KG1 (cell line): ENCODE measurements around the gene PMM2.
A peak's percentile ranks its signal among the peaks of the same experiment; 100 is the strongest.
"Not testable (repeated sequence)": the region's sequence is repeated elsewhere in the genome, so short reads cannot be mapped to it uniquely, and the experiment has no call there.

Experiments used
- DNase-seq: peaks from one replicate; lab custom pipeline; 2025; lab: John Stamatoyannopoulos, UW

Gene PMM2

GRCh38 chr16:8867216-8867931 is 69.7 kb downstream of the PMM2 start:
- no peak for DNase-seq

- peak; percentile 51 for DNase-seq
These were observed 70.3 kb downstream of the PMM2 start for GRCh38 chr16:8867932-8868415.

- DNase-seq, result peak; percentile 88
These were observed 71.0 kb downstream of the PMM2 start, which contains the start of gene CARHSP1 for GRCh38 chr16:8868416-8869211. Gene CARHSP1 (minus strand): TSS chr16:8869006. CDS start chr16:8859328, 9,678 bp downstream.

GRCh38 chr16:8869212-8869987 is 71.8 kb downstream of the PMM2 start:
- no peak for DNase-seq

GRCh38 chr16:8869988-8870241 is 72.3 kb downstream of the PMM2 start:
- not testable (repeated sequence) for DNase-seq

- no peak for DNase-seq
These were observed 74.4 kb downstream of the PMM2 start for GRCh38 chr16:8872071-8872470.

- DNase-seq, result no peak
These were observed 75.6 kb downstream of the PMM2 start for GRCh38 chr16:8872967-8873865.

- DNase-seq, result not testable (repeated sequence)
These were observed 76.2 kb downstream of the PMM2 start for GRCh38 chr16:8873866-8874195.

GRCh38 chr16:8874388-8874787 is 76.7 kb downstream of the PMM2 start:
- DNase-seq, result no peak

- not testable (repeated sequence) for DNase-seq
These were observed 77.7 kb downstream of the PMM2 start for GRCh38 chr16:8875317-8875716.

- DNase-seq, result no peak
These were observed 80.4 kb downstream of the PMM2 start for GRCh38 chr16:8877894-8878522.

- DNase-seq, result no peak
These were observed 80.9 kb downstream of the PMM2 start for GRCh38 chr16:8878523-8878911.

- no peak for DNase-seq
These were observed 83.3 kb downstream of the PMM2 start for GRCh38 chr16:8880839-8881510.

- DNase-seq, result no peak
These were observed 84.5 kb downstream of the PMM2 start, which contains the start of gene LITAFD for GRCh38 chr16:8882041-8882617. Gene LITAFD (plus strand): TSS chr16:8882351. CDS start chr16:8884356, 2,005 bp downstream.

GRCh38 chr16:8882725-8883377 is 85.2 kb downstream of the PMM2 start:
- no peak for DNase-seq

GRCh38 chr16:8885674-8886592 is 88.3 kb downstream of the PMM2 start:
- no peak for DNase-seq

- DNase-seq, result no peak
These were observed 89.2 kb downstream of the PMM2 start for GRCh38 chr16:8886593-8887430.

- no peak for DNase-seq
These were observed 89.8 kb downstream of the PMM2 start for GRCh38 chr16:8887431-8887765.
